ENCODE data around the gene ASIC5.
A peak's percentile ranks its signal among the peaks of the same experiment; 100 is the strongest.

ASIC5 gene

DNA sequence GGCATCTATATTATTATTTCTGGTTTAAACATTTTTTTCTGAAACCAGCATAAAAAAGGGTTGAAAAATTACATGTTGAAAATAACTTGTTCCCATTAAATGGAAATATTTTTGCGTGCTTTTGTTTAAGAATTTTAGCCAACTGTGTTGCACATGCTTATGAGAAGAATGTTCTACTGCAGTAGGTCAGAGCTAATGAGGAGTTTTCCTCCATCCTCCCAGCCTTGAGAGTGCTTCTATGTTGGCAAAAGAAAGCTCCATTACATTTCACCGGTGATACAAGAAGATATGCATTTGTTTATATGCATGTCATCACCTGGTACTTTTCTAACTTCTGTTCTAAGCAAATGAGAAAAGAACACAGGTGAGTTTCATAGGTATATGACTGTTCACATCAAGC lies 23.9 kb upstream of the ASIC5 start:
- TF ChIP-seq CTCF (IDR thresholded peaks at IDR 0.05; ENCODE audit: low read depth, low read length), result no peak
- DNase-seq (ENCODE audit: extremely low read depth, low read depth), result no peak

GRCh38 chr4:155889031-155889793 lies 23.1 kb upstream of the ASIC5 start:
- no peak for TF ChIP-seq CTCF (IDR thresholded peaks at IDR 0.05; ENCODE audit: low read depth, low read length)
- peak; percentile 77 for DNase-seq (ENCODE audit: extremely low read depth, low read depth)

GRCh38 chr4:155887847-155888570 lies 21.9 kb upstream of the ASIC5 start:
- TF ChIP-seq CTCF (IDR thresholded peaks at IDR 0.05; ENCODE audit: low read depth, low read length), result no peak
- no peak for DNase-seq (ENCODE audit: extremely low read depth, low read depth)

GRCh38 chr4:155887045-155887444 lies 21.0 kb upstream of the ASIC5 start:
- DNase-seq (ENCODE audit: extremely low read depth, low read depth), result no peak
- no peak for TF ChIP-seq CTCF (IDR thresholded peaks at IDR 0.05; ENCODE audit: low read depth, low read length)

DNA sequence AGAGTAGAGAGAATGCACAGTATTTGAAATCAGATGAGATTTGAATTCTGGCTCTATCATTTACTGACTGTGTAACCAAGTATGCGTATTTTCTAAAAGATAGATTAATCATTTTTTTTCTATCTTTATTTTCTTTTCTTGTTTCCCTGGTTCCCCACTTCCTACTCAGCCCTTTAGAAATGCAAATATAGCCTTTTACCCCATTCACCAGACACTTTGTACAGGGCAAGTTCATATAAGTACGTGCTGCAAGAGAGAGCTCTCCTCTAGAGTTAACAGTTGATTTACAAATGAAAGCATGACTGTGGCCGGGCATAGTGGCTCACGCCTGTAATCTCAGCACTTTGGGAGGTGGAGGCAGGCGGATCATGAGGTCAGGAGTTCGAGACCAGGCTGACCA lies 19.6 kb upstream of the ASIC5 start:
- no peak for TF ChIP-seq CTCF (IDR thresholded peaks at IDR 0.05; ENCODE audit: low read depth, low read length)
- no peak for DNase-seq (ENCODE audit: extremely low read depth, low read depth)

DNA sequence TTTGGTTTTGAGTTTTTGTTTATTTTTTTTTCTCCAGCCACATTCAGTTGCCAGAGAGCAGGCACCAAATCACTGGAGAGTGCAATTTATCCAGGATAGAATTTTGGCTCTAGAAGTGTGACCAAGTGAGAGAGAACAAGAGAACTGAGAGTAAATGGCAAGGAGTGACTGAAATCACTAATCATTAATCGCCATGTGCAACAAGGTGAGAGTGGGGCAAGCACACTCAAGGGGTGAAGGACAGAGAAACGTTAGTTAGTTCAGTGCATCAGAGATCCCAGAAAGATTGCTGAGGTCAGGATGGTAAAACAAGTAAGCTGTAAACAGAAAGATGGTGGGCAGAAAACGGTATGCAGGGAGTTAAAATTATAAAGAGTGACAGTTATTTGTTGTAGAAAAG lies 17.8 kb upstream of the ASIC5 start:
- DNase-seq (ENCODE audit: extremely low read depth, low read depth), result no peak
- TF ChIP-seq CTCF (IDR thresholded peaks at IDR 0.05; ENCODE audit: low read depth, low read length), result no peak

DNA sequence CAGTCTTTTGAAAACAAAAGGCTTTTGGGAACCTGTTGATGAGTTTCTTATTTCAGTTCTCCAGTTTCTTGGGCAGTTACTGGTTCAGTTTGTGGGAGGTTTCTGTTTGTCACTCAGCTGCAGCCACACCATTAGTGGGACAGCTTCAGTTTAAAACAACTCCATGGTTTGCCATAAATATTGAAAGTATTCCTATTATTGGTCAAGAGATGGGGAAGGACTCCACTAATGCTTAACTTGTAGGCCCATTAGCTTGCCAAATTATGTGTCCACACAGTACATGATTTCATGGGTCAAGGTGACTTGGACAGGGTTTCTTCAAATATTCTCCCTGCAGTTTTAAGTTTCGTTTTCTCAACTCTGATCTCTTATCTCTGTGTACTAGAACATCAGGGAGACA lies 15.5 kb upstream of the ASIC5 start:
- no peak for TF ChIP-seq CTCF (IDR thresholded peaks at IDR 0.05; ENCODE audit: low read depth, low read length)
- no peak for DNase-seq (ENCODE audit: extremely low read depth, low read depth)

Data from AG09319 (cell line).